ENCODE results near the gene CIDEB.

Gene CIDEB

DNA sequence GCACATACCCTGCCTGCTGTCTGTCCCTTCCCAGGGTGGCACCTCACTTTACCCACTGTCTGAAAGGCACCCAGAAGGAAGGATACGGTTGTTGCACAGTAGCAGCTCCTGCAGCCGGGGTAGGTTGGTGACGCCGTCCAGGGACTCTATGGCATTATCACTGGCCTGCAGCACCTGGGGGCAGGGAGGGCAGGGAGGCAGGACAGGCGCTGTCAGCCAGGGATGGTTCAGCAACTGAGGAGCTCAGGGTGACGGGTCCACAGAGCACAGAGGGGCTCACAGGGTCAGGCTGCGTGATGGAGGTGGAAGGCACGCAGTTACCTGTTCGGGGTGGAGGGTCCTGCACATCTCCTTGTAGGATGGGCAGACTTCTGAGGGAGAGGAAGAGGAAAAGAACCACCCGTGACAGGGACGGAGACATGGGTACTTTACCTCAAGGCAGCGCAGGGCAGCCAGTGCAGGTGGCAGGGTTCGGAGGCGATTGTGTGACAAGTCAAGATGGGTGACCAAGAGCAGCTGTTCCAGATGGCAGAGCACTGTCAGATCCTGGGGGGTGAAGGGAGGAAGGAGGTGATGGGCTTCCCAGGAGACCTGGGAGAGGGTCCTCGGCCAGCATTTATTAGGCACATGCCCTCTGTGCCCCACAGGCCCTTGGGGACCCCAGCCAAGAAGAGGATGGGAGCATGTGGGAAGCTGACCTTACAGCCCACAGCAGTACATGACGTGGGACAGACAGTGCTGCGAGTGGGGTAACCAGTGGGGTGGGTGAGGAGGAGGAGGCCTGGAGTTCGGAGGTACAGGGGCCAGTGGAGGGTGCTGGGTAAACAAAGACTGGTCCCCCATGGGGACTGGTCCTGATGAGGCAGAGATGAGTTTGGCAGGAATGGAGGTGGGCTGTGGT, 41.2 kb downstream of the CIDEB start:
- DNase-seq = no peak

DNA sequence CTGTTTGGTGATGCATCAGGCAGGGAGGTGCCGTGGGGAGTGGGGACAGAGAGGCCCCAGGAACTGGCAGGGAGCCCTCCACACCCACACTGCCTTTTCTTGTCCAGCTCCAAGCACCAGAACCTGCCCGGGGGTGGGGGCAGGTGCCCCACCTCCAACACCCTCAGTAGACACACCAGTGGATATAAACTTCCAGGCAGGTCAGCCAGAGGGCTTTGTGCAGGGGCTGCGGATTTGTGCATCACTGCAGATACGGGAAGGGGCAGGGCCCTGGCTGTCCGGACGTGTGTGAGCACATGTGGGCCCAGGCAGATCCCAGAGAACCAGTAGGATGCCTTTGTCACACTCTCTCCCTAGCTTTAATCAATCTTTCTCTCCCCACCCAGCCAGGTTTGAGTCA, 43.5 kb downstream of the CIDEB start:
- DNase-seq = no peak

DNA sequence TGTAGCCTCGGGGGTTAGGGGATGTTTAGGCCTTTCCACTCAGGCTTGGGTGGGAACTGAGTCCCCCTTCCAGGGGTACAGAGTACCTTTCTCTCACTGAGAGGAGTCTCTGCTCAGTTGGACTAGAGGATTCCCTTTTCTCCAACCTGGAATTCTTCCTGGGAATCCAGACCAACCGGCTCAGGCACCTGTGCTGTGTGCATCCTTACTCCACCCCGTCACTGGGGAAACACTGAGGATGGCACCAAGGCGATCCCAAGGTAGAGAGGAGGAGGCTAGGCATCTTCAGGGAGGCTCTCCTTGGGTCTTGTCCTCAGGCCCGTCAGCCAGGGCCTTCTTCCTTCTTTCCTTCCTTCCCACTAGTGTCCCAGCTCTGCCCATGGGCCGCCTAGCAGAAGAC, 43.9 kb downstream of the CIDEB start:
- no peak for DNase-seq

DNA sequence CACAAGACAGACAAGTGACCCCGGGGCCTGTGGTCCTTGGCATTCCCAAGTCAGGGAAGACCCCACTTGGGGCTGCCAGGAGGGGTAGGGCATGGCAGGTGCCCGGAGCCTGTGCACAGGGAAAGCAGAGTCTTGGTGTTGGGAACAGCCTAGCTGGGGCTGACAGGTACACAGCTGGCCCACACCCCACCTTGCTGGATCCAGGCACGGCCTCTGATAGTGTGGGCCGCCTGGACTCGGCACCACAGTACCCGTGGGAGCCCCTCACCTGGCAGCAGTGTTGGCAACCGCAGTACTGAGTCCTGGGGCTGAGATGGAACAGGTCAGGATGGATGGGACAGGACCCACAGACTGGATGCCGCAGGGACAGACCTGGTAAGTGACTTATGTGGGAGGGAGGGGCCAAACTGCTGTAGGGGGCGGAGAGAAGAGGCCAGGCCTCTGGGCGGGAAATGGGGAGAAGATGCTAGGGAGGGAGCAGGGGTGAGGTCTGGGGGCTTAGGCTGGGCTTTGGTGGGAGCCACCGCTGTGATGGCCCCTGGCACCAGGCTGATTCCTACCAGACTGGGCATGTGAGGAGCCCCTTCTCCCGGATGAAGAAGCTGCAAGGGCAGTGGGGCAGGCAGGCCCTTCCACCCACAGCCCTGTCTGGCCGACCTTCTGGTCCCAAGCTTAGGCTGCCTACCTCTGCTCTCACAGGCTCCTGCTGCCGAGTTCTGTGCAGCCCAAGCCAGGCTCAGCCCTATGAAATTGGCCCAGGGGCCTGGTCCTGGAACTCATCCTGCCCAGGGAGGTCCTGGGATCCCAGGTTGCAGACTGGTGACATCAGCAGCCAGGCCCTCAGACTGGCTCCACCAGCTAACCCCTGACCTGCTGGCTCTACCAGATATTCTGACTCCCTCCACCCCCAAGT, 44.7 kb downstream of the CIDEB start, which contains the start of gene TGM1:
TSS of gene TGM1 (minus strand) at position 357 of the 913 bp plus-strand sequence. CDS start 825 bp downstream, outside the sequence.
- DNase-seq = no peak

DNA sequence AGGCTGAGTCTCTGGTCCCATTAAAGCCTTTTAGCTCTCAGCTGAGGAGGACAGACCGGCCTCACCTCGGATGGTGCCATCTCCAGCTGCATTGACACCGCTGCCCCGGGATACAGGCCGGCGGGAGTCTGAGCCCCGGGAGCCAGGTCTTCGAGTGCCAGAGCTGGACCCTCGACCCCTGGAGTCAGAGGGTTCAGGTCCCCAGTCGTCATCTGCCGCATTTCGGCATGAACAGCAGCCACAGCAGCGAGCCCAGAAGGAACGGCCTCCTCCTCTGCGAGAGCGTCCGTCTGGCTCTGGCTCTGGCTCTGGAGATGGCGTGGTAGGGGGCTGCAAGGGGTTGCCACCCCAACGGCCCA, 45.8 kb downstream of the CIDEB start:
- DNase-seq = no peak

DNA sequence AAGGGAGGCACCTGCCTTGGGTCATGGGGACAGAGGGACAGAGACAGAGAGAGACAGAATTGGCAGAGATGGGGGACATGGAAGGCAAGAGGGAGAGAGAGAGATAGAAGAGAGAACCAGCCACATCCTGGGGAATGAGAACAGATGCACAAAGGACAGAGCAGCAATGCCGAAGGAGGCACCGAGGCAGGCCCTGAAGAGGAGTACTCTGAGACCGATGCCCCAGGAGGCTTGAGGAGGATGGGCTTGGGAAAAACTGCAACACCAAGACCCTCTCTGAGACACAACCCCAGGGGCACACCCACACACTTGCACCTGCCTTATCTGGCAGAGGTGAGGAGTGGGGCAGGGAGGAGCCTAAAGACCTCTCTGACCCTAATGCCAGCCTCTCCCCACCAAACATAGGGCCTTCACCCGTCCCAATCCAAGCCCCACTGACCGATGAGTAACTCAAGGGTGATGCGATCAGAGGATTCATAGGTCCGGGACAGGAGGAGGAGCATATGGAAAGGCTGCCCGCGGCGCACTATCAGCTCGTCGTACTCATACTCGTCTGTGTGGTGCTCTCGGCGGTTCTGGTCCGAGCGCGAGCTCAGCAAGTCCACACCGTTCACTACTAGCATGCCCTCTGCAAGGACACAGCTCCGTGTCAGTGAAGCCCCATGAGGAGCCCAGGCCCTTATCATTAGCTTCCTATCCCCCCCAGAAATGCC, 46.4 kb downstream of the CIDEB start:
- DNase-seq = no peak

DNA sequence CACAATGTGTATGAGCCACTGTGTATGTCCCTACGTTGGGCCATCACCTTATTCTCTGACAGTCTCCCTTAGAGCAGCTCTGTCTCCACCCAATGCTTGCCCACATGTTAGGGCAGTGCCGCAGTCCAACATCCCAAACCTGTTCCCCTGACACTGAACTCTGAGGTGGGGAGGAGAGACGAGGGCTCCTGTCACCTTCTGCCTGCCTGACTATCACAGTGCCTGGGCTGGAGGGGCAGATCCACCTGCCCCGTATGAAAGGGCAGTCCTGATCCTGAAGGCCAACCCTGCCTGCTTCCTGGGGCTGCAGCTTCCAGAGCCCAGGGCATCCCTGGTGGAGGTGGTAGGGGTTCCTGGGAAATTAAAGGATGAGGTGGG, 47.0 kb downstream of the CIDEB start:
- no peak for DNase-seq

DNA sequence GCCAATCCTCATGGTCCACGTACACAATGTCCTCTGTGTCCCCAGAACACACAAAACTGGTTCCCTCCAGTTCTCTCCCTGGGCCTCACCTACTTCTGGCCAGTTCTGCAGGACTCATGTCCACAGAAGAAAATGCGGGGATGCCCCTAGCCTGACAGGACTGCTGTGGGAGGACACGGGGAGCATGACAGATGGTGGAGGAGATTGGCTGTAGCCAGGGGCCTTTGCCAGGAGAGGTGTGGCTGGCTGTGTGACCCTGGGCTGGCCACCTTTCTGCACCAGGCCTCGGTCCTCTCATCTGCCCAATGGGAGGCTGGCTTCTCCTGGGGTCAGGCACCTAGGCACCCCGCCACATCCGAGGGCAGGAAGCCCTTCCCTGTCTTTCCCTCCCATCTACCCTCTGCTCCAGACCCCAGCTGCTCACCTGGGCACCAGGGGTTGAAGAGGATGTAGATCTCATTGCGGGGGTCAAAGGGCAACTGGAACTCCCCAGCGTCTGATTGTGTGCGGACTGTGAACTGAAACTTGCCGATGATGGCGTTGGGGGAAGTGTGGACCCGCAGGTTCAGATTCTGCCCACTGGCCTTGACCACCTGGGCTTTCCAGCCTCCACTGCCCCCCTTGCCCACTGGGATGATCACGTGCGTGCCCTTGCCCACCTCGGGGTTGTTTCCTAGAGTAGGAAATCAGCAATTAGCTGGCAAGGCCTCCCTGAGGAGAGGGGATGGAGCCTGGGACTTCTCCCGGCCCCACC, 47.6 kb downstream of the CIDEB start:
- no peak for DNase-seq

DNA sequence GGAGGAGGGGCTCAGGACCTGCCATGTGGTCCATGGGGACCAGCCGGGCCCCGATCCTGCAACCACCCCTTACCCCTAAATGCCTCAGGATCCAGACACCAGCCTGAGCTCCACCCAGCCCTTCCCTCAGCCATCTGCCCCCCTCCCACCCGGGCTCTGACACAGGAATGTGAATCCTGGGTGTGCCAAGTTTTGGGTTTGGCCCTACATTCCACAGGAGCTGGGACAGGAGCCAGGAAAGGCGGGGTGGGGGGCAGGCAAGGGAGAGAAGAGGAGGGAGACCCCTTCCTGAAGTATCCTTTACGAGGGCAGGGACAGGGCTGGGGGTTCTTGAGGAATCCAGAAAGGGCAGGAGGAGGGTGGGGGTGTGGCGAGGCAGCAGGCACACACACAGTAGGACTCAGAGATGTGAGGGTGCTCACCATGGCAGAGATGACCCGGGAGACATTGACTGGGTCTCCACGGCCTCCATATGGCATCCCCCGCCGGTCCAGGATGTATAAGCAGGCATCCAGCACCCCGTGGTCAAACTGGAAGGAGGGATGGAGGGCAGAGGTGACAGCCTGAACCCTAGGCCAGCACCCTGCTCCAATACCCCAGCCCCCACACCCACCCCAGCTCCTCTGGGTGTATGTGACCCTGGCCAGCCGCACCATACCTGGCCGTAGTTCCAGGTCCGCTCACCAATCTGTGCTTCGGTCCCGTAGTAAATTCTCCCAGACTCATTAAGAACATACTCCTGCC, 48.3 kb downstream of the CIDEB start:
- DNase-seq = no peak

DNA sequence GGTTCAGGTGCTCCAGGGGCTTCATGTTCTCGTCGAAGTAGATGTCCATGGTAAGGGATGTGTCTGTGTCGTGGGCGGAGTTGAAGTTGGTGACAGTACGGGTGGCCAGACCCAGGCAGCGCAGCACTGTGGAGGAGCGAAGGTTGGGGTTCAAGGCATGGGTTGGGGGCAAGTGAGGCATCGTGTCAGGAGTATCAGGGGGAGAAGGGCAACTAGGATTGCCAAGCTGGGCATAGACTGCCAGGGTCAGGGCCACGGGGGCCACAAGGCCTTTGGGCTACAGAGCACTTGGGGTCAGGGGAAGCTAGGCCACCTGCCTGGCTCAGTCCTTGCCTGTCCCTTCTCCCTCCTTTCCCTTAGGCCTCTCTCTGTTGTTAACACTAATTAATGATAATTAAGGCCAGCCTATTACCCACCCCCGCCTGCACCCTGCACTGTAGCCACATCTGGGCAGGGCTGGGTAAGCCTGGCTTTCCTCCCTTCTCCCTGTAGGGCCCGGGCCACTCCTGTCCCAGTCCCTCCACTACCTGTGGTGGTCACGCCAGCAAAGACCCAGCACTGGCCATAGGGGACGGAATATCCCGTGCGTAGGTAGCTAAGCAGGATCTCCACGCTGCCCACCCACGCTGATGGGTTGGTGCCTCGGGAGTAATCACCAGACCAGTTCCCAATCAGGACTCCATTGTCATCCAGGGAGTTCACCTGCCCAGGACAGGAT, 49.1 kb downstream of the CIDEB start:
- DNase-seq = no peak

DNA sequence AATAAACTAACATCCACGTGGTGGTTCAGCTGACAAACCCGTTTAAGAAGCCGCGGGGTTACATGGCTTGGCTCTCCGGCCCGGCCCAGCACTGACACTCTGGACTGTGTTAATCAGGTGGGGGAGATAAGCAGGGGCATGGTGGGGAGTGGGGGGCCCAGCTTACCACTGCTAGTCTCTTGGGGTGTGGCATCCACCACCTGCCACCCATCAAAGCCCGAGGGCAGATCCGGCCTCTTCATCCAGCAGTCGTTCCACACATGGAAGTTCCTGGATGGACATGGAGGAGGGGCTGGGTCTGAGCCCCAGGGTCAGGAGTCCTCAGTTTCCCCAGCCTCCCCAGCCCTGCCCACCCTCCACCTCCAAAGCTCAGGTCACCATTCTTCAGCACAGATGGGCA, 49.7 kb downstream of the CIDEB start:
- DNase-seq = no peak

DNA sequence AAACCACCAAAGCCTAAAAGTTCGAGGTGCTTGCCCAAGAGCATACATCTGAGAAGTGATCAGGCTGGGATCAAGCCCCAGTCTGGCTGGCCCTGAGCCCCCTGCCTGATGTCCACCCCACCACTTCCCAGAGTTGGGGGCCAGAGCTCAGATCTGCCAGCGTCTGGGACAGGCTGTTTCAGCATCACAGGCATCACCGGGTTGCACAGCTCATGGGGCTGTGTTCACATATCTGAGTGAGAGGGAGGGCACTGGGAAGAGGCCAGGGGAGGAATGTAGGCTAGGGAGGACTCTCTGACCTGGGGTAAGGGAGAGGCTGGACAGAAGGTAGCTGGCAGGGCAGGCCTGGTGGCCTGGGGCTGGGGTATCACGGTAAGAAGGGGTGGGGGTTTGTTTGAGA, 50.8 kb downstream of the CIDEB start:
- DNase-seq = no peak

DNA sequence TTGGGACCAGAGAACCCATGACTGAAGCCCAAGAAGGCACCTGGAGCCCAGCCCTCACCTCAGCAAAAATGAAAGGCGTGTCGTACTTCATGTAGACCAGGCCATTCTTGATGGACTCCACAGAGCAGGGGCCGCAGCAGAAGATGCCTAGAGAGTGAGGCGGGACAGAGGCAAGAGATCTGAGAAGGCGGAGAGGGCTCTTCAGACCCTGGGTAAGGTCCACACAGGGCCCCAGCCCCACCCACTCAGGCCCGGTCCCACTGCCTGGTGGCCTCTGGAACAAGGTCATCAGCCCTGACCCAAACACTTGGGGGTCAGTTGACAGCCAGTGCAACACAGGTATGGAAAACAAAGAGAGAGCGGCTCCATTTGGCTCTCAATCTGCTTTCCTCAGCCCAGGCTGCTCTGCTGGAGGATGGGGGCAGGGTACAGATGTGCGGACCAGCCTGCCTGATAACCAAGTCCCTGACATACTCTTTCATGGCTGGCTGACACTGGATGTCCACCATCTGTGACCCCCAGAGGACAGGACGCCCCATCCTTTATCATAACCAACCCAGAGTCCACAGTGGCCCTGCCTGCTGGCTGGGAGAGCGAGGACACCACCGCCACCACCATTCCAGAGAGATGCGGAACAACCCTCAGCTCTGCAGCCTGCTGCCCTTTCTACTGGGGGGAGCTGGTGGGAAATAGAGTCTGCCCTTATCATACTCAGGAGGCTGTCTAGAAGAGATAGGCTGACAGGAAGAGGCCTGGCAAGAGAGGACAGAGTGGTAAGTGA, 51.7 kb downstream of the CIDEB start:
- DNase-seq = no peak

DNA sequence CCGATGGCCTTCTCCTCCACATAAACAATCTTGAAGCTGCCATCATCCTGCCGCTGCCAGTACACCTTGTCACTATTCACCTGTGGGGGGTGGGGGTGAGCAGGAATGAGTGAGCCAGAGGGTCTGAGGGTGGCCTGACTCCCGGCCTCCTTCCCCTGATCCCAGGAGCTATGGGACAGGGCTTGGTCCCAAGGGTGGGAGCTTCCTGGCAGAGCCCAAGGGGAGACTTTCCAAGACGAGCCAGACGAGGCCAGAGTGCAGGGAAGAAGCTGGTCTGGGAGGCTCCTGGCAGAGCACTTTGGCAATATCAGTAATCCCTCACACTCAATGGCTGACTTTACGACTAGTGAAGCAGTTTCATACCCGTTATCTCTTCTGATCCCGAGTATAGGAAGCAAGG, 52.3 kb downstream of the CIDEB start:
- DNase-seq = no peak
